ENCODE measurements around the gene BCLAF3. TPM values are rescaled to one million over a fixed set of nuclear protein-coding genes. Genes with fewer than 3 reads are reported as not detected.

Gene BCLAF3
- total and polyA plus RNA-seq, 2 of the 13 experiments (the other 11 are each of a cell fraction or from before 2014, with no cell fraction given), result 1.5 to 2.7 TPM

DNA sequence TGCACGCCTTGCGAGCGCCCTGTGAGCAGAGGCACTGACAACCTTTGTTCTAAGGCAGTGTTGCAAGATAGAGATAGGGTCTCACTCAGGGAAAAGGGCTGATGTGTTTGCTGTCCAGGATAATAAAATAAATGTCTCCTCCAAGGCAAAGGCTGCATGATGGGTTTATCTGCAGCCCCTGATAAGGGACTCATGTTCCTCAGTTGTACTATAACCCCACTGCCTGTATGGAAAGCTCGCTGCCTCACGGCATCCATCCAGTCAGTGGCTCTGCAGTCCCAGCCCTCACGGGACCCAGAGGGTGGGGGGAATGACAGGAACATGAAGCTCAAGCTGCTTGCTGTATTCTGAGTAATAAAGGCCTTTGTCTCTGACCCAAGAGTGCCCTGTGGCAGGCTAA is 22.6 kb downstream of the BCLAF3 start (continued):
- TF ChIP-seq STAT5B (CRISPR knock-in tag; IDR thresholded peaks at IDR 0.05) (no peak), YEATS4 (CRISPR knock-in tag; IDR thresholded peaks at IDR 0.05; ENCODE audit: borderline replicate concordance) (no peak), ZIK1 (CRISPR knock-in tag; IDR thresholded peaks at IDR 0.05; ENCODE audit: borderline replicate concordance, low read depth) (no peak)
- TF ChIP-seq, protein P1, sequence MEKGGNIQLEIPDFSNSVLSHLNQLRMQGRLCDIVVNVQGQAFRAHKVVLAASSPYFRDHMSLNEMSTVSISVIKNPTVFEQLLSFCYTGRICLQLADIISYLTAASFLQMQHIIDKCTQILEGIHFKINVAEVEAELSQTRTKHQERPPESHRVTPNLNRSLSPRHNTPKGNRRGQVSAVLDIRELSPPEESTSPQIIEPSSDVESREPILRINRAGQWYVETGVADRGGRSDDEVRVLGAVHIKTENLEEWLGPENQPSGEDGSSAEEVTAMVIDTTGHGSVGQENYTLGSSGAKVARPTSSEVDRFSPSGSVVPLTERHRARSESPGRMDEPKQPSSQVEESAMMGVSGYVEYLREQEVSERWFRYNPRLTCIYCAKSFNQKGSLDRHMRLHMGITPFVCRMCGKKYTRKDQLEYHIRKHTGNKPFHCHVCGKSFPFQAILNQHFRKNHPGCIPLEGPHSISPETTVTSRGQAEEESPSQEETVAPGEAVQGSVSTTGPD (CRISPR knock-in tag; IDR thresholded peaks at IDR 0.05), result no peak

DNA sequence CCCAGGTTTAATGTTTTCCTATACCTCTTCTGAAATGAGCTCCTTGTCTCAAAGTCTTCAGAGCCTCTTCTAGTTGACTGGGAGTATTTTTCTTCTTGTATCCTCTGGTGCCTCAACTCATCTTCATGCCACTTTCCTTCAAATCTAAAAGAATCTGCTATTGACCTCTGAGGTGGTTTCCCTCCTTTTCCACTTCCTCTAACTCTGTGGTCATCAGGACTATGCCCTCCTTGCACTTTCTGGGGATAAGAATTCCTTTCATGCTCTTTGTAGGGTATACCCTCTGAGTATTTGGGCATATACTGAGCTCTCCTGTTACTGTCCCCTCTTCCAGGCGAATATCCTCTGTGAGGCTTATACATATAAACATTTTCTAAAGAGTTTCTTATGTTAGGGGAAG is 24.8 kb downstream of the BCLAF3 start:
- H3K36me3 ChIP-seq (replicated peaks in 1 of 2; ENCODE audit: control insufficient read depth in 1 of 2, insufficient read depth in 2 of 2, low read length in 2 of 2), result no peaks in the 10 kb centered on the region
- POLR2A ChIA-PET, result no interaction called here
- no peak for TF ChIP-seq ZNF441 (CRISPR knock-in tag; IDR thresholded peaks at IDR 0.05; ENCODE audit: borderline replicate concordance)
- TF ChIP-seq, protein P2, sequence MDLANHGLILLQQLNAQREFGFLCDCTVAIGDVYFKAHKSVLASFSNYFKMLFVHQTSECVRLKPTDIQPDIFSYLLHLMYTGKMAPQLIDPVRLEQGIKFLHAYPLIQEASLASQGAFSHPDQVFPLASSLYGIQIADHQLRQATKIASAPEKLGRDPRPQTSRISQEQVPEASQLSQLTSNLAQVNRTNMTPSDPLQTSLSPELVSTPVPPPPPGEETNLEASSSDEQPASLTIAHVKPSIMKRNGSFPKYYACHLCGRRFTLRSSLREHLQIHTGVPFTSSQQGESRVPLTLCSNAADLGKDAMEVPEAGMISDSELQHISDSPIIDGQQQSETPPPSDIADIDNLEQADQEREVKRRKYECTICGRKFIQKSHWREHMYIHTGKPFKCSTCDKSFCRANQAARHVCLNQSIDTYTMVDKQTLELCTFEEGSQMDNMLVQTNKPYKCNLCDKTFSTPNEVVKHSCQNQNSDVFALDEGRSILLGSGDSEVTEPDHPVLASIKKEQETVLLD (CRISPR knock-in tag; IDR thresholded peaks at IDR 0.05; ENCODE audit: low read depth), result no peak
- no peak for TF ChIP-seq PRPF4 (IDR thresholded peaks at IDR 0.05; ENCODE audit: low read depth, low read length, poor library complexity, severe bottlenecking)
- TF ChIP-seq KAT7 (CRISPR knock-in tag; IDR thresholded peaks at IDR 0.05; ENCODE audit: borderline replicate concordance), result no peak
- no peaks in the 10 kb centered on the region for H3K79me2 ChIP-seq (ENCODE audit: insufficient read depth, low read length)
- in situ Hi-C loops (cut with HindIII; ENCODE audit: extremely low pct_ligation_motif_present, low pct_unique_long_range_greater_than_20kb) (no loop called here), intact Hi-C loops (cut with micrococcal nuclease; ENCODE audit: unreplicated experiment) (no loop called here)
- no peak overlapping the region for H3K4me2 ChIP-seq (ENCODE audit: low read depth, low read length)
- H2AFZ ChIP-seq (ENCODE audit: low read length), result no peak overlapping the region
- H4K20me1 ChIP-seq (ENCODE audit: insufficient read depth, low read length), result no peaks in the 10 kb centered on the region
- BruUV-seq (replicated peaks), result TSS peak; percentile 54
- H3K9ac ChIP-seq (ENCODE audit: insufficient read depth, low read depth, low read length), result no peak overlapping the region
- 100% methylated on average over 1 of the region's 1 CpG for WGBS (ENCODE audit: low lambda C conversion rate)
- no peak overlapping the region for H3K4me3 ChIP-seq (replicated peaks in 1 of 3; ENCODE audit: insufficient read depth in 1 of 3, low read depth in 2 of 3, low read length in 3 of 3)
- FAIRE-seq (no peak), ATAC-seq (no peak), DNase-seq (ENCODE audit: low spot score) (no peak)
- CTCF ChIA-PET (ENCODE audit: low intra/inter-chr PET ratio, low total read pairs), result no interaction called here
- no peak overlapping the region for H3K27ac ChIP-seq (ENCODE audit: extremely low read length, insufficient read depth, low read length)
- no peaks in the 10 kb centered on the region for H3K4me1 ChIP-seq (ENCODE audit: insufficient read depth, low read length)
- no peaks in the 10 kb centered on the region for H3K9me3 ChIP-seq (ENCODE audit: low read length)
- no peaks in the 10 kb centered on the region for H3K27me3 ChIP-seq (ENCODE audit: control insufficient read depth in 1 of 2, insufficient read depth in 2 of 2, low read length in 2 of 2)
